Endothelial cell of umbilical vein (primary cell): ENCODE measurements around the gene SMIM36. TPM values are rescaled to one million over a fixed set of nuclear protein-coding genes. Genes with fewer than 3 reads are reported as not detected.

ENCODE experiments used
- BruUV-seq: library from RNA; stranded (reverse); fragments of 400-500 nt; replicated peaks from 2 replicates; lab custom pipeline; 2021; lab: Mats Ljungman, UMichigan
- CTCF ChIA-PET: fragments of 300-600, 350-600 bp; sonication (Branson Sonifier 250); formaldehyde crosslinking; loops from one replicate; lab custom pipeline; 2021; ENCODE audit warnings: antibody characterized with exemption, inconsistent platforms; lab: Charles Lee
- POLR2A ChIA-PET: fragments of 300-600, 350-600 bp; sonication (Branson Sonifier 250); formaldehyde crosslinking; loops from one replicate; lab custom pipeline; 2021; ENCODE audit warnings: antibody characterized with exemption, inconsistent platforms; lab: Charles Lee
- DNase-seq: peaks from one replicate; pipeline ENCODE4 v3.0.0-alpha.2; 2011; ENCODE audit warnings: low read depth, low spot score
- FAIRE-seq: peaks from 2 replicates; lab custom pipeline; 2011; peaks lifted over from hg19 to GRCh38; lab: Jason Lieb, UNC
- H2AFZ ChIP-seq: 2 replicates; pipeline ENCODE4 v1.6.0; 2012; ENCODE audit warnings: low read depth, low read length, control low read depth, inconsistent platforms
- H3K27ac ChIP-seq: 2 replicates; pipeline ENCODE4 v1.5.1; 2011; ENCODE audit warnings: low read depth, mild to moderate bottlenecking, control low read depth, low read length, moderate library complexity; ENCODE audit not compliant: insufficient read depth
- H3K27me3 ChIP-seq, 2 experiments: 2 replicates each; pipeline versions ENCODE4 v1.6.0 to v1.6.1; 2011; ENCODE audit warnings: low read length in 2 of 2, mixed read lengths in 1 of 2; ENCODE audit not compliant: control insufficient read depth in 2 of 2, insufficient read depth in 2 of 2
- H3K36me3 ChIP-seq, 2 experiments: 2 replicates in 1 of 2; 3 replicates in 1 of 2; pipeline ENCODE4 v1.5.1; 2011; ENCODE audit warnings: low read length in 2 of 2, mild to moderate bottlenecking in 1 of 2, moderate library complexity in 1 of 2; ENCODE audit not compliant: control insufficient read depth in 2 of 2, insufficient read depth in 2 of 2; ENCODE audit errors: extremely low read depth in 1 of 2
- H3K4me1 ChIP-seq: 3 replicates; pipeline ENCODE4 v1.5.1; 2011; ENCODE audit warnings: mild to moderate bottlenecking, low read length; ENCODE audit not compliant: control insufficient read depth, insufficient read depth; ENCODE audit errors: extremely low read depth
- H3K4me2 ChIP-seq: 2 replicates; pipeline ENCODE4 v1.6.1; 2011; ENCODE audit warnings: low read length, control low read depth, mixed read lengths; ENCODE audit not compliant: insufficient read depth
- H3K4me3 ChIP-seq, 3 experiments: fragments of 200-600 bp in 1 of 3; sonication (generic), shearing (Covaris generic) in 1 of 3; replicated peaks in 1 of 3; 2 replicates each; pipeline ENCODE4 v1.5.1; 2011 to 2016; ENCODE audit warnings: control low read depth in 3 of 3, low read length in 3 of 3, mild to moderate bottlenecking in 2 of 3, inconsistent platforms in 1 of 3, low read depth in 1 of 3, moderate library complexity in 1 of 3; ENCODE audit not compliant: insufficient read depth in 1 of 3
- H3K79me2 ChIP-seq: 2 replicates; pipeline ENCODE4 v1.6.0; 2012; ENCODE audit warnings: low read length, inconsistent platforms; ENCODE audit not compliant: control insufficient read depth, insufficient read depth
- H3K9ac ChIP-seq: replicated peaks from 2 replicates; pipeline ENCODE3; 2011; ENCODE audit warnings: low read length, control low read depth; ENCODE audit not compliant: insufficient read depth; ENCODE audit errors: extremely low read depth
- H3K9me1 ChIP-seq: replicated peaks from 3 replicates; pipeline ENCODE4 v1.6.0; 2011; ENCODE audit warnings: mild to moderate bottlenecking, low read length; ENCODE audit not compliant: control insufficient read depth, insufficient read depth; ENCODE audit errors: extremely low read depth
- H3K9me3 ChIP-seq: replicated peaks from 2 replicates; pipeline ENCODE4 v1.5.1; 2012; ENCODE audit warnings: low read length, inconsistent platforms; ENCODE audit not compliant: control insufficient read depth, insufficient read depth
- H4K20me1 ChIP-seq: replicated peaks from 2 replicates; pipeline ENCODE3; 2011; ENCODE audit warnings: mild to moderate bottlenecking, low read length; ENCODE audit not compliant: control insufficient read depth, insufficient read depth; ENCODE audit errors: extremely low read depth
- MYC ChIP-seq: IDR thresholded peaks from one replicate; pipeline ENCODE4 v1.6.1; 2011; ENCODE audit warnings: mild to moderate bottlenecking, low read depth, low read length
- POLR2AphosphoS5 ChIP-seq: IDR thresholded peaks from 2 replicates; pipeline ENCODE4 v1.6.1; 2012; ENCODE audit warnings: low read depth, mild to moderate bottlenecking, control low read depth, low read length, moderate library complexity; ENCODE audit not compliant: insufficient read depth
- dilution Hi-C: fragments of 300-500 bp; cut with MboI; formaldehyde crosslinking; loops from one replicate; pipeline ENCODE4 v1.15.0; 2019; ENCODE audit warnings: low sequenced_read_pairs; ENCODE audit not compliant: extremely low pct_ligation_motif_present
- intact Hi-C: fragments of 100-400 bp; cut with micrococcal nuclease; formaldehyde crosslinking; loops from one replicate; pipeline ENCODE4 v1.10.0; 2022
- polyA plus RNA-seq, 4 experiments: library from polyadenylated mRNA; depleted of rRNA in 3 of 4; stranded (reverse) in 3 of 4; unstranded in 1 of 4; fragments of >200 nt; gene quantifications; 2 replicates each; pipeline versions ENCODE4 v1.2.1 to v1.2.3, GENCODE V29; 2011 to 2012; ENCODE audit warnings: missing spikeins in 1 of 4
- total RNA-seq: library from RNA; stranded (reverse); gene quantifications from 2 replicates; pipeline ENCODE4 v1.2.3, GENCODE V29; 2021
- TF ChIP-seq, protein P1 (sequence below), 2 donors: IDR thresholded peaks; 1 replicate in 1 of 2; 2 replicates in 1 of 2; pipeline ENCODE4 v1.5.1; 2011; ENCODE audit warnings: low read length in 2 of 2, mild to moderate bottlenecking in 2 of 2, moderate library complexity in 2 of 2, control low read depth in 1 of 2, inconsistent platforms in 1 of 2, low read depth in 1 of 2; ENCODE audit not compliant: insufficient read depth in 1 of 2; ENCODE audit errors: extremely low read depth in 1 of 2
- TF ChIP-seq, protein P2 (sequence below): IDR thresholded peaks from 2 replicates; pipeline ENCODE4 v1.6.1; 2011; ENCODE audit not compliant: insufficient read depth, insufficient read length

SMIM36 gene
- total and polyA plus RNA-seq, 2 donors (not counting 3 experiments of a cell fraction or from before 2014, with no cell fraction given): not detected

DNA sequence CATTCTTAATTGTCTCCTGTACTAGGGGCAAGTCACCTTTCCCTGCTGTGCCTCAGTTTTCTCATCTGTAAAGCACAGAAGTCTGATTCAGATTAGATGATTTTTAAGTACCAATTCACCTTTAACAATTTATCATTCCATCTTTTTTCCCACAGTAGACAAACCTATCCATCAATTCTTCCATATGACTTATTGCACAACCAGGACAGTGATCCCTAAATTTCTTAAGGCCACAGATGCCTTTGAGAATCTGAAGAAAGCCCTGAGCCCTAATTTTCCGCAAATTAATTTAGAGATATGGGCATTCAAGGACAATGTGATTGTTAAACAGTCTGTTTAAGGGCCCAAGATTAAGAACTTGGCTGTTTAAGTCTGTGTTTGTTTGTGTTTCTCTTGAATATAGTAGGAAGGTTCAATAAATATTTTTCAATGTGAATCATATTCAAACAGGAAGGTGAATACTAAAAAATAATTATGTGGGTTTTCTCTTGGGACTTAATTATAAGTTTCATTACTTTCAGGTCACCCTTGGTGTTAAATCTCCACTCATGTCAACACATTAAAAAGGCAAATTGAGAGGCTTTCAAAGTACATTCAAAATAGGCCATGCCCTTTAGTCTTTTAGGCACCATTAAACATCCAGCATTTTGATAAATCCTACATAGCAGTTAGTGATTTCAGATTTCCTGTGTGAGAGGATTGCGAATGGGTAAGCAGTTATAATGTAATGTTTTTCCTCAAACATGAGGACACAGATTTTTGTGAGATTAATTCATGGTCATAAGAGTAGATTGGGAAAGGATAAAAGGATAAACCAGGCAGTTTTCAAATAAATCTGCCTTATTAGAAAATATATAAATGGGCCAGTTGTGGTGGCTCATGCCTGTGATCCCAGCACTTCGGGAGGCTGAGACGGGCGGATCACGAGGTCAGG is 54.7 kb downstream of the SMIM36 start:
- H3K79me2 ChIP-seq: no peaks in the 10 kb centered on the region
- dilution Hi-C loops (no loop called here), intact Hi-C loops (no loop called here)
- ChIA-PET POLR2A (no interaction called here), CTCF (no interaction called here)
- no peak for TF ChIP-seq MYC
- TF ChIP-seq, protein P1, sequence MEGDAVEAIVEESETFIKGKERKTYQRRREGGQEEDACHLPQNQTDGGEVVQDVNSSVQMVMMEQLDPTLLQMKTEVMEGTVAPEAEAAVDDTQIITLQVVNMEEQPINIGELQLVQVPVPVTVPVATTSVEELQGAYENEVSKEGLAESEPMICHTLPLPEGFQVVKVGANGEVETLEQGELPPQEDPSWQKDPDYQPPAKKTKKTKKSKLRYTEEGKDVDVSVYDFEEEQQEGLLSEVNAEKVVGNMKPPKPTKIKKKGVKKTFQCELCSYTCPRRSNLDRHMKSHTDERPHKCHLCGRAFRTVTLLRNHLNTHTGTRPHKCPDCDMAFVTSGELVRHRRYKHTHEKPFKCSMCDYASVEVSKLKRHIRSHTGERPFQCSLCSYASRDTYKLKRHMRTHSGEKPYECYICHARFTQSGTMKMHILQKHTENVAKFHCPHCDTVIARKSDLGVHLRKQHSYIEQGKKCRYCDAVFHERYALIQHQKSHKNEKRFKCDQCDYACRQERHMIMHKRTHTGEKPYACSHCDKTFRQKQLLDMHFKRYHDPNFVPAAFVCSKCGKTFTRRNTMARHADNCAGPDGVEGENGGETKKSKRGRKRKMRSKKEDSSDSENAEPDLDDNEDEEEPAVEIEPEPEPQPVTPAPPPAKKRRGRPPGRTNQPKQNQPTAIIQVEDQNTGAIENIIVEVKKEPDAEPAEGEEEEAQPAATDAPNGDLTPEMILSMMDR (IDR thresholded peaks at IDR 0.05; ENCODE audit: extremely low read depth in 1 of 2, insufficient read depth in 1 of 2, low read depth in 1 of 2, low read length in 2 of 2): no peak
- TF ChIP-seq POLR2AphosphoS5: no peak
- TF ChIP-seq, protein P2, sequence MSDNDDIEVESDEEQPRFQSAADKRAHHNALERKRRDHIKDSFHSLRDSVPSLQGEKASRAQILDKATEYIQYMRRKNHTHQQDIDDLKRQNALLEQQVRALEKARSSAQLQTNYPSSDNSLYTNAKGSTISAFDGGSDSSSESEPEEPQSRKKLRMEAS: no peak
- no peak overlapping the region for H2AFZ ChIP-seq
- H3K4me1 ChIP-seq: peaks cover 9% of the 10 kb centered on the region
- H3K9ac ChIP-seq: no peak overlapping the region
- H3K27me3 ChIP-seq: no peaks in the 10 kb centered on the region
- H3K36me3 ChIP-seq: no peaks in the 10 kb centered on the region
- FAIRE-seq (no peak), DNase-seq (no peak)
- no peaks in the 10 kb centered on the region for H4K20me1 ChIP-seq
- H3K9me3 ChIP-seq: no peaks in the 10 kb centered on the region
- H3K27ac ChIP-seq: no peak overlapping the region
- no peaks in the 10 kb centered on the region for H3K9me1 ChIP-seq
- no peak overlapping the region for H3K4me3 ChIP-seq
- no TSS peak for BruUV-seq
- no peak overlapping the region for H3K4me2 ChIP-seq
